OCI-LY1 (cell line): ENCODE results near the gene TSPAN5.

Source experiments
- EZH2 ChIP-seq: fragments of 200-600 bp; sonication (generic), shearing (Covaris generic); IDR thresholded peaks from 2 replicates; pipeline ENCODE4 v1.8.0; 2017; ENCODE audit warnings: borderline replicate concordance, mixed run types, mild to moderate bottlenecking, antibody characterized with exemption, low read length, moderate library complexity, mixed read lengths
- TF ChIP-seq, protein P1 (sequence below): fragments of 200-600 bp; sonication (generic), shearing (Covaris generic); IDR thresholded peaks from 2 replicates; pipeline ENCODE4 v1.5.1; 2017; ENCODE audit warnings: mild to moderate bottlenecking, antibody characterized with exemption, low read length, moderate library complexity, mixed read lengths

DNA sequence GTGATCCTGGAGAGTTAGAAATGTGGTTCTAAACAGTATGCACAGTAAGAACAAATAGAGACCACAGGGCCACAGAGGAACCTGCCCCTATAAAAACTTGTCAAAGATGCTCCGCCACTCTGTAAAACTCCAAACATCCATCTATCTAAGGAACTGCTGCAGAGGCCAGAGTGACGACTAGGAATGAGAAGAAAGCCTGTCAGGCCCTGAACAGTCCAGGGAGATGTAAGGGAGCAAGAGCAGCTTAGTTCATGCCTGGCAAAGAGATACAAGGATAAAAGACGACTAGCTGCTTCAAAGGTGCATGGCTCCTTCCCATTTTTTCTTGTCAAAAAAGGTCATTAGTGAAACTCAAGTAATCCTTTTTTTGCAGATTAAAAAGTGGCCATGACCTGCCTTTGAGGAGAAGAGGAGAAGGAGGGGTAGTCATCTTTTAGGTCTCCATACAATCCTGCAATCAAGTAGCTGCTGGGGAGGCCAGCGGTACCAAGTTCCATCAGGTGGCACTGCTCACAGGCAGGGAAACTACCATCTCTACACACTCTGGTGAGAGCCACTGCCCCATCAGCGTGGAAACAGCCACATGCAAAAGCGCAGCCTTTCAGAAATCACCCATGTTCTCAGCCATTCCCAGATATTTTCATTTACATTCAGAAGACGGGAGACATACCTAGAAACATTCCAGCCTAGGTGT is 162.1 kb downstream of the TSPAN5 start:
- TF ChIP-seq EZH2 = no peak
- TF ChIP-seq, protein P1, sequence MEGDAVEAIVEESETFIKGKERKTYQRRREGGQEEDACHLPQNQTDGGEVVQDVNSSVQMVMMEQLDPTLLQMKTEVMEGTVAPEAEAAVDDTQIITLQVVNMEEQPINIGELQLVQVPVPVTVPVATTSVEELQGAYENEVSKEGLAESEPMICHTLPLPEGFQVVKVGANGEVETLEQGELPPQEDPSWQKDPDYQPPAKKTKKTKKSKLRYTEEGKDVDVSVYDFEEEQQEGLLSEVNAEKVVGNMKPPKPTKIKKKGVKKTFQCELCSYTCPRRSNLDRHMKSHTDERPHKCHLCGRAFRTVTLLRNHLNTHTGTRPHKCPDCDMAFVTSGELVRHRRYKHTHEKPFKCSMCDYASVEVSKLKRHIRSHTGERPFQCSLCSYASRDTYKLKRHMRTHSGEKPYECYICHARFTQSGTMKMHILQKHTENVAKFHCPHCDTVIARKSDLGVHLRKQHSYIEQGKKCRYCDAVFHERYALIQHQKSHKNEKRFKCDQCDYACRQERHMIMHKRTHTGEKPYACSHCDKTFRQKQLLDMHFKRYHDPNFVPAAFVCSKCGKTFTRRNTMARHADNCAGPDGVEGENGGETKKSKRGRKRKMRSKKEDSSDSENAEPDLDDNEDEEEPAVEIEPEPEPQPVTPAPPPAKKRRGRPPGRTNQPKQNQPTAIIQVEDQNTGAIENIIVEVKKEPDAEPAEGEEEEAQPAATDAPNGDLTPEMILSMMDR = no peak
